Activated naive CD8-positive, alpha-beta T cell treated with anti-CD3 and anti-CD28 coated beads, Interleukin-2, amount 10 ng/mL, durations not matched to agents 7 days and 5 days (primary cell): ENCODE results near the gene DEGS2. TPM values are rescaled to one million over a fixed set of nuclear protein-coding genes. Genes with fewer than 3 reads are reported as not detected.
A peak's percentile ranks its signal among the peaks of the same experiment; 100 is the strongest.

Experiments
- ATAC-seq: fragments of 150-1000 bp; cut with Tn5 transposase; one replicate; pipeline ENCODE4 v1.10.0; 2021; ENCODE audit warnings: low read depth, moderate library complexity
- POLR2A ChIA-PET: fragments of 350-600 bp; sonication (Branson Sonifier 250); formaldehyde crosslinking; loops from one replicate; lab custom pipeline; 2021; ENCODE audit warnings: antibody characterized with exemption; lab: Charles Lee
- DNase-seq: peaks from one replicate; pipeline ENCODE4 v3.0.0; 2021
- H3K27ac Mint-ChIP-seq: one replicate; pipeline ENCODE4 v1.8.0; 2022; ENCODE audit warnings: mild to moderate bottlenecking, mixed read lengths
- H3K27me3 Mint-ChIP-seq: one replicate; pipeline ENCODE4 v1.8.0; 2022; ENCODE audit warnings: mild to moderate bottlenecking, moderate library complexity, mixed read lengths
- H3K36me3 Mint-ChIP-seq: one replicate; pipeline ENCODE4 v1.8.0; 2021; ENCODE audit warnings: mild to moderate bottlenecking, mixed read lengths
- H3K4me1 Mint-ChIP-seq: one replicate; pipeline ENCODE4 v1.8.0; 2021; ENCODE audit warnings: mixed read lengths
- H3K4me3 Mint-ChIP-seq: one replicate; pipeline ENCODE4 v1.8.0; 2022; ENCODE audit warnings: mild to moderate bottlenecking, moderate library complexity, mixed read lengths
- H3K9me3 Mint-ChIP-seq: one replicate; pipeline ENCODE4 v1.8.0; 2021; ENCODE audit warnings: mixed read lengths
- total RNA-seq, 2 experiments: library from RNA; stranded (reverse); gene quantifications; one replicate each; pipeline ENCODE4 v1.2.3, GENCODE V29; 2021

DEGS2 gene
- total RNA-seq, 2 experiments from 2014 or later, result 0.14 to 0.28 TPM

DNA sequence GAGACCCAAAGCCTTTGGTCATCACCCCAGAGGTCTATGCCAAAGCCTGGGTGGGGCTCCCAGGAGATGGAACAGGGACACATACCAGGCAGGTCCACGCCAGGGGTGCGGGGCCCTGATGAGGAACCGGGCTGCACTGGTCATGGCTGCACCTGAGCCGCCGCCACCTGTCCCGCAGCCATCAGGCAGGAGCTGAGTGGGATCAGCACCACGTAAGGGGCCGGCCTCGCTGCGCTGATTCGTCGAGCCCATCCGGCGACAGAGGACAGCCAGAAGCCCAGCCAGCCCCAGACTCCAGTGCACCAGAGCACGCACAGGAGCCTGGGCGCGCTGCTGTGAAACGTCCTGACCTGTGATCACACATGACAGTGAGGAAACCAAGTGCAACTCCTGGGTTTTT lies 15.9 kb downstream of the DEGS2 start:
- Mint-ChIP-seq H3K4me3 (no peak overlapping the region), H3K36me3 (peaks cover 5% of the 10 kb centered on the region), H3K9me3 (no peaks in the 10 kb centered on the region), H3K27me3 (no peaks in the 10 kb centered on the region), H3K27ac (no peak overlapping the region), H3K4me1 (peaks cover 21% of the 10 kb centered on the region)
- DNase-seq (no peak), ATAC-seq (no peak)
- POLR2A ChIA-PET, result no interaction called here

DNA sequence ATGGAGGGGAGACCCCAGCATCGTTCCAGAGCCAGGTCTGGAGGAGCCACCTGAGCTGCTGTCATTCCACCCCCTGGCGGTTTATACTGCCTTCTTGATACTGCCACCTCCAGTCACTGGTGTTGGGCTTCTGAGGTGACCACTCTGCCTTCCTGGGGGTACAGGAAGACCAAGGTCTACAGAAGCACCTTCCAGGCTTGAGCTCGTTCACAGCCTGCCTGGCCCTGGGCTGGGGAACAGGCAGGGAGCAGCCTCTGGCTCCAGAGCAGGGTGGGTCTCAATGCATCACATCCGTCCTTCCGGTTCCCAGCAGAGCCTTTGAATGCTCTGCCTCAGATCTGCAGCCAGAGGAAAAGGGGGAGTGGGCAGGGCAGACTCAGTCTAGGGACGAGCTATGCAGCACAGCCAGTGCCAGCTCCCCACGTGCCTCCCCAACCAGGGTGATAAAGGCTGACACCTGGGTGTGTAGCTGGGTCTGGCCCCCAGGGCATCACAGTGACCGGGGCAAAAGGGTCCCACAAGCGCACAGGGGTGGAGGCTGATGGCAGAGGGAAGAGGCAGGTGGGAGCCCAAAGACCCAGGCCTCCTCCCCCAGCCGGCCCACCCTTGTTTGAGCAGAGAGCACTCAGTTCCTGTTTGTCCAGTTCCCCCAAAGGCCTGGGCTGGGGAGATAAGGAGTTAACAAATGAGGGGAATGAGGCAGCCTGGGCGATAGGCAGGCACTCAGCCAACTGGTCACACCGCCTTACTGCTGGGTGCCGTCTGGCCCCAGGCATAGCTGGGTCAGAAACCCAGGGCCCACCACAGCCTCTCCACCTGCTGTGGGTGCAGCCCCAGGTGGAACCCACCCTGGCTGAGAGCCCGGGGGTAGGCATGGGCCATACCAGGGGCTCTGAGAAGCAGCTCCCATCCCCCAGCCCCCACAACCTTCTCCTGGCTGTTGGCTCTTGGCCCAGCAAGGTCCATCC lies 17.1 kb downstream of the DEGS2 start:
- peaks cover 12% of the 10 kb centered on the region for H3K4me1 Mint-ChIP-seq
- H3K36me3 Mint-ChIP-seq, result peaks cover 5% of the 10 kb centered on the region
- H3K27ac Mint-ChIP-seq, result peak overlapping the region; percentile 51
- POLR2A ChIA-PET, result interaction anchor here (1.5 kb wide), 1 partner anchor 11 kb away, joined by 4 read pairs; no protein-coding TSS in a partner anchor
- DNase-seq (no peak), ATAC-seq (no peak)
- H3K27me3 Mint-ChIP-seq, result no peaks in the 10 kb centered on the region
- no peak overlapping the region for H3K4me3 Mint-ChIP-seq
- H3K9me3 Mint-ChIP-seq, result no peaks in the 10 kb centered on the region

DNA sequence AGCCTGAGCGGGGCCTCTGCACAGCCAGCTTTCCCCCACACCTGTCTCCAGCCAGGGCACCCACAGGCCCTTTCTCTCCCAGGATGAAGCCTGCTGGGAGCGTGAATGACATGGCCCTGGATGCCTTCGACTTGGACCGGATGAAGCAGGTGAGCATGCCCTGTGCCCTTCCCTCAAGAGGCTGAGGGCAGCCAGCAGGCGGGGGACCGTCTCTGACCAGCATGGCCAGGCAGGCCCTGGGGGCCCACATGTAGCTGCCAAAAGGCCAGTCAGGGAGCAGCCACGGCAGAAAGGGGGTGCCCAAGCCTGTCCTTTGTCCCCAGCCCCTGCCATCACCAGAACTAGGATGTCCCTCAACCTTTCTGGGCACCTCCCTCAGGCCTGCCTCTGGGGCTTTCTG lies 18.3 kb downstream of the DEGS2 start:
- Mint-ChIP-seq H3K9me3 (no peaks in the 10 kb centered on the region), H3K4me1 (peaks cover 5% of the 10 kb centered on the region), H3K27me3 (no peaks in the 10 kb centered on the region), H3K36me3 (peaks cover 5% of the 10 kb centered on the region), H3K4me3 (no peak overlapping the region), H3K27ac (no peak overlapping the region)
- DNase-seq (no peak), ATAC-seq (no peak)
- POLR2A ChIA-PET, result no interaction called here

DNA sequence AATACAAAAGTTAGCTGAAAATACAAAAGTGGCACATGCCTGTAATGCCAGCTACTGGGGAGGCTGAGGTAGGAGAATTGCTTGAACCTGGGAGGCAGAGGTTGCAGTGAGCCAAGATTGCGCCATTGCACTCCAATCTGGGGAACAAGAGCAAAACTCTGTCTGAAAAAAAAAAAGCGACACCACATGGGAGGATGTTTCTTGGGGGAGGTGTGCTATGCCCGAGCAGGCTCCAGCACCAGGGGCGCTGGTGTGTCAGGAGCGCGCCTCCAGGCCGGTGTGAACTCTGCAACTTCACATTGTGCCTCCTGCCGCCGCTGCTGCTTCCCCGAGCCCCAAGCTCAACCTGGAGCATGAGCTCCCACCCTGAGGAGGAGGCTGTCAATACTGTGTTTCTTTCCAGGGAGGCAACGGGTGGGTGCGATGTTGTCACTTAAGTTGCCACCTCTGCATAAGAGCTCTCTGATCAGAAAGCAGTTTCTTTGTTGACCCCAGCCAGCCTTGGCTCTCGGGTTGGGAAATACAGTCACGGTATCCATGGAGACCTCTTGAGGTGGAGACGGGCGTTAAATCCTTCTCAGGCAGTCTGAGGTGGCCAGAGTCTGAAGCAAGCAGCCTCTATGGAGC lies 18.9 kb downstream of the DEGS2 start:
- POLR2A ChIA-PET, result no interaction called here
- no peak for DNase-seq
- H3K4me3 Mint-ChIP-seq, result no peak overlapping the region
- peaks cover 3% of the 10 kb centered on the region for H3K4me1 Mint-ChIP-seq
- peaks cover 5% of the 10 kb centered on the region for H3K36me3 Mint-ChIP-seq
- no peaks in the 10 kb centered on the region for H3K9me3 Mint-ChIP-seq
- no peak for ATAC-seq
- H3K27me3 Mint-ChIP-seq, result no peaks in the 10 kb centered on the region
- H3K27ac Mint-ChIP-seq, result no peak overlapping the region

DNA sequence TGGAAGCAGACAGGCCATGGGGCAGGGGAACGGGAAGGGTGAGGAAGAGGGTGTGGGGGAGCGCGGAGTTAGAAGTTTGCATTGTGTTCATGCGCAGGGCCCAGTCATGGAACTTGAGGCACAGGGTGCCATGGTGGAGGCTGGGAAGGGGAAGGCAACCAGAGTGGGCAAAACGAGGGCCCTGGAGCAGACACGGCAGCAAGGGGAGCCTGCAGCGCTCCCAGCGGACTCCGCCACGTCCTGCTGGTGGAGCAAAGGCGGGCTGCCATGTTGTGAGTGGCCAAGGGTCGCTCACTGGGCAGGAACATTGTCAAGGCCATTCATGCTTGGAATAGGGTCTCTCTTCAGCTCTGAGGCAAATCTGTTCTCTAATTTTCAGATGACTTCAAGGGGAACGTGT lies 20.5 kb downstream of the DEGS2 start:
- H3K4me3 Mint-ChIP-seq, result no peak overlapping the region
- H3K27me3 Mint-ChIP-seq, result no peaks in the 10 kb centered on the region
- DNase-seq (no peak), ATAC-seq (no peak)
- H3K9me3 Mint-ChIP-seq, result no peaks in the 10 kb centered on the region
- POLR2A ChIA-PET, result no interaction called here
- peak overlapping the region; percentile 52 for H3K27ac Mint-ChIP-seq
- H3K36me3 Mint-ChIP-seq, result peaks cover 7% of the 10 kb centered on the region
- H3K4me1 Mint-ChIP-seq, result peaks cover 3% of the 10 kb centered on the region

DNA sequence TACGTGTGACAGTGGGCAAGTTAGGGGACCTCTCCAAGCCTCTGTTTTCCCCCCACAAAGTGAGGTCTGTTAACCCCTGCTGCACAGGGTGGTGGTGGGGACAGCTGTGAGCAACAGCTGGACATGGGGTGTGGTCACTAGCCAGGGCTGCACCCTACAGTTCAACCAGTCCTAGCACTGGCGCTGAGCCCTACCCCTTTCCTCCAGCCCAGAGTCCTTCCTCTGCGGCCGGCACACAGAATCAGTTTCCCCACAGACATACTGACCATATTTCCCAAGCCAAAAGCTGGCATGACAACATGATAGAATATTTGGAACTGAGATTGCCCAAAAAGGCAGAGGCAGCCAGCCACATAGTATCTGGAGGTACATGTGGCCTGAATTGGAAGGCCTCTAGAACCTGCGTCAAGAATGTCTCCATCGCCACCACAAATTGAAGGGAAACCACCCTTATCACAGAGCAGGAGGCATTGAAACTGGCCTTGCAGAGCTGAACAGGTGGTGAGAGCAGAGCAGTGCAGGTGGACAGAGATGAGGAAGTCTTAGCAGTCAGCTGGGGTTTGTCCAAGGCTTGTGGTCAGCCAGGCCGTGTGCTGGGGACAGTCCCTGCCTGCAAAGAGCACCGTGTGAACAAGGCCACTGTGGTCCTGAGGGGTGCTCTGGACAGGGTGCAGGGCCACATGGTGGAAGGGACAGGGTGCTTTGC lies 21.2 kb downstream of the DEGS2 start:
- peaks cover 3% of the 10 kb centered on the region for H3K4me1 Mint-ChIP-seq
- no peaks in the 10 kb centered on the region for H3K9me3 Mint-ChIP-seq
- H3K27ac Mint-ChIP-seq, result peak overlapping the region; percentile 52
- H3K36me3 Mint-ChIP-seq, result peaks cover 12% of the 10 kb centered on the region
- H3K4me3 Mint-ChIP-seq, result no peak overlapping the region
- no peaks in the 10 kb centered on the region for H3K27me3 Mint-ChIP-seq
- POLR2A ChIA-PET, result no interaction called here
- ATAC-seq (no peak), DNase-seq (no peak)

DNA sequence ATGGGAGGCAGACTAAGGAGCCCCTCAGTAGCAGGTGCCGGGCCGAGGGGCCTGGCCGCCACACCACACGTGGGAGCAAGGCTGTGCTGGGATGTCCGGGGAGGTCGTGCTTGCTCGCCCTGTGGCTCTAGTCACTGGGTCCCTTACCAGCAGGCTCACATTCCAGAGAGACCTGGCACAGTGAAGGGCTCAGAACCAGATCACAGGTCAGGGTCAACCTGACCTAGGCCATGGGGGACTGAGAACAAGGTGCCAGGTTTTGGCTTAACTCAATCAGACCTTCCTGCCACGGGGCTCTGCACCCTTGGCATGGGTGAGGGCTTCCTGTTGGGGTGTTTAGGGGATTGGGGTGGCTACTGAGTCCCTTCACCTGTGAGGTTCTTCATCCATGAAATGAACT lies 22.3 kb downstream of the DEGS2 start:
- H3K36me3 Mint-ChIP-seq, result peaks cover 16% of the 10 kb centered on the region
- H3K9me3 Mint-ChIP-seq, result no peaks in the 10 kb centered on the region
- no peaks in the 10 kb centered on the region for H3K27me3 Mint-ChIP-seq
- peaks cover 3% of the 10 kb centered on the region for H3K4me1 Mint-ChIP-seq
- H3K27ac Mint-ChIP-seq, result no peak overlapping the region
- no peak overlapping the region for H3K4me3 Mint-ChIP-seq
- ATAC-seq (no peak), DNase-seq (no peak)
- POLR2A ChIA-PET, result no interaction called here

DNA sequence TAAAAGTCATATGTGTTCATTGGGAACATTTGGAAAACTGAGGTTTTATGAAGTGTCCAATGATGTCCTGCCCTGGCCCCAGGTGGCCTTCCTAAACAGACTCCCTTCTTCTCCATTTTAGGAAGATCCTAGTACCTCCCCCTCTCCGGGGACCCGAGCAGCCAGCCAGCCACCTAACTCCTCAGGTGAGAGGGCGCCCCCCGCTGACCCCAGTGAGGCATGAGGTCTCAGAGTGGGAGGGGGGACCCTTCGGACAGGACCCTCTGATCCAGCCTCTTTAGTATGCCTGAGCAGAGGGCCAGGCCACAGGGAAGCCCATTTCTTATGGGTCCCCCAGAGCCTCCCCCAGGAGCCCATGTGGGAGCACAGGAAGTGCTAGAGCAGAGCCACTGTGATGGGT lies 23.7 kb downstream of the DEGS2 start:
- no peak for DNase-seq
- H3K27me3 Mint-ChIP-seq, result no peaks in the 10 kb centered on the region
- peaks cover 7% of the 10 kb centered on the region for H3K4me1 Mint-ChIP-seq
- POLR2A ChIA-PET, result no interaction called here
- peaks cover 24% of the 10 kb centered on the region for H3K36me3 Mint-ChIP-seq
- no peak overlapping the region for H3K4me3 Mint-ChIP-seq
- H3K9me3 Mint-ChIP-seq, result no peaks in the 10 kb centered on the region
- no peak for ATAC-seq
- H3K27ac Mint-ChIP-seq, result peak overlapping the region; percentile 34

DNA sequence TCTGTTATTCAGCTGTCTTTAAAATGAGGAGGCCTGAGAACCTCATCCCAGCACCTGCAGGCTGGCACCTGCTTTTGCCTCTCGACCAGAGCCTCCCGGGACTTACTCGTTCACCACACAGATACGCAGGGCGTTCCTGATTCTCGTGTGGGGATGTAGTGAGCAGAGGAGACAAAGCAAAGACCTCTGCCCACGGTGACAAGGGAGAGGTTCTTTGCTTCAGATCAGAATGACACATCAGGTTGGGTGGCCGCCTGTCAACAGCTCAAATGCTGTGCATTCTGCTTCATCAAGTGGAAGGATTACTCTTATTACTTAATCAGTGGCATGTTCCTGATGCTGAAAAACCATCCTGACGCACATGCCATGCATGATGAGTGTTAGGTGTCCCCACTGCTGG lies 24.4 kb downstream of the DEGS2 start:
- POLR2A ChIA-PET, result no interaction called here
- Mint-ChIP-seq H3K36me3 (peaks cover 25% of the 10 kb centered on the region), H3K27me3 (no peaks in the 10 kb centered on the region), H3K4me3 (no peak overlapping the region), H3K4me1 (peaks cover 7% of the 10 kb centered on the region), H3K9me3 (no peaks in the 10 kb centered on the region), H3K27ac (peak overlapping the region; percentile 34)
- DNase-seq (no peak), ATAC-seq (no peak)

DNA sequence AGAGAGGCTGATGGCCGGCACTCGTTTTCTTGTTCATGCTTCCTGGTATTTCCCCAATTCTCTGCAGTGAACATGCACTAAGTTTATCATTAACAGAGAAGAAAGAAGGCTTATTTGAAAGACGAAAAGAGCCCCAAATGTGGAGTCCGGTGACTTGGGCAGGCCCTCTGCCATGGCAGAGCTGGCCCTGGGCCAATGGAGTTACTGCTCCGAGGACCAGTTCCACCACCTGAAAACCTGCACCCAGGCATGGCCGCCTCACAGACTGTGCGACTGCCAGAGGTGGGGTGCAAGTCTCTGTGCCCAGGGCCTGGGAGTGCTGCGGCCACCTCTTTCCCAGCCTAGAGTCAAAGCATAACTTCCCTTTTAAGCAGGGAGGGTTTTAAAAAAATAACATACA lies 24.9 kb downstream of the DEGS2 start:
- Mint-ChIP-seq H3K27me3 (no peaks in the 10 kb centered on the region), H3K4me1 (peaks cover 10% of the 10 kb centered on the region), H3K36me3 (peaks cover 28% of the 10 kb centered on the region), H3K27ac (no peak overlapping the region), H3K4me3 (no peak overlapping the region), H3K9me3 (no peaks in the 10 kb centered on the region)
- DNase-seq, result no peak
- POLR2A ChIA-PET, result no interaction called here
- no peak for ATAC-seq

DNA sequence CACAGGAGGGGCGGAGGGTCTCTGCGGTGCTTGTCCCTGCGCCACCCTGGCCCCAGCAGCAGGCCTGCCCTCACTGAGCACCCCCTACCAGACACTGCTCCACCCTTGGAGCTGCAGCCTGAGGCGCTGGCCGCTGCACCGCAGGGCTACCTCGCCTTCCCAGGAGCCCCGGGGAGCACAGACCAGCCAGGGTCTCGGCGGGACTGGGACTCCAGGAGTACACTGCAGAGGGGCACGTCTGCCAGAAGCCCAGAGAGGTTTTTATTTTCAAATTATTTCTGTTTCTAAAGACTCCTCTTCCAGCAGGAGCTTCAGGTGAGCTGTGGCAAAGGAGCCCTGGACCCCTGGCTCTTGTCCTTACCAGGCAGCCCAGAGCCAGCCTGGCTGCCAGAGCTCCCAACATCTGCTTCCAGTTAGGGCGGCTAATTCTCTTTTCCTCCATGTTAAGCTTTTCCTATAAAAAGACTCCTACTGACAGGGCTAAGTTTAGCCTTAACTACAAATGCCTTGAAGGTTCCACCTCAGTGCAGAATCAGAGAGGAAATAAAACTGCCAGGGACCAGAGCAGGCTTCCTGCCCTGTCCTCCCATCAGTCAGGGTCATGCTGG lies 26.4 kb downstream of the DEGS2 start:
- POLR2A ChIA-PET, result no interaction called here
- DNase-seq, result no peak
- H3K36me3 Mint-ChIP-seq, result peaks cover 26% of the 10 kb centered on the region

DNA sequence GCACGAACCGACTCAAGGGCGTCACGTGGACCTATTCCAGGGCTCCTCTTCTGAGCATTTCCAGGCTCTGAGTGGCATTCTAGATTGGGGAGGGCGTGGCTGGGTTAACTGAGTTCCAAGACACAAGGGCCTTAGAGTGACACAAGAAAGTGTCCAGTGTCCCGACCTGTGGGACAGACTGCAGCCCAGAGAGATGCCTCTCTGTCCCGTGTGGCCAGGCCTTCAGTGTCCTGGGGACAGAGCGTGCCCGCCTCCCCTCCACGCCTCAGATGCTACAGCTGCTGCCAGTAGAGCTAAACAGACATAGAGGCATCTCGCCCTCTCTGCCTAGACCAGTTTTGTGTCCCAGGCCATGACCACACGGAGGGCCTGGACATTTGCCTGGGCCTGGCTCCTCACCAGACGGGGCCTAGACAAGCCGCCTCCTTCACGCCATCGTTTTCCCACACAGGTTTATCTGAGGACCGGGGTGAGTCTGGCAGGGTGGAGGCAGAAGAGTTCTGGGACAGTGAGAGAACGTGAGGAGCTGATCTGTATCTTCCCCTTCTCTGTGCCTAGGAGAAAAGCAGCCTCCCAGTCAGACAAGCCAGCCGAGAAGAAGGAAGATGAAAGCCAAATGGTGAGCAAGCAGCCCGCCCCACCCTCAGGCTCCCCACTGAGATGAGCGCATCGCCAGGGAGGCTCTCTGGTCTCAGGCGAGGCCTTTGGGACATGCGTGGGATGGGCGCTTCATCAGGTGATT lies 27.1 kb downstream of the DEGS2 start:
- Mint-ChIP-seq H3K9me3 (no peaks in the 10 kb centered on the region), H3K4me3 (no peak overlapping the region), H3K27me3 (no peaks in the 10 kb centered on the region), H3K36me3 (peaks cover 31% of the 10 kb centered on the region), H3K4me1 (peaks cover 10% of the 10 kb centered on the region), H3K27ac (no peak overlapping the region)
- ATAC-seq (no peak), DNase-seq (no peak)
- POLR2A ChIA-PET, result no interaction called here

More for the DNA sequence above, 26.4 kb downstream of the DEGS2 start:
- no peak for ATAC-seq
- Mint-ChIP-seq H3K4me1 (peaks cover 10% of the 10 kb centered on the region), H3K27me3 (no peaks in the 10 kb centered on the region), H3K27ac (no peak overlapping the region), H3K9me3 (no peaks in the 10 kb centered on the region), H3K4me3 (no peak overlapping the region)
